ENCODE data around the gene GAL3ST3.

DNA sequence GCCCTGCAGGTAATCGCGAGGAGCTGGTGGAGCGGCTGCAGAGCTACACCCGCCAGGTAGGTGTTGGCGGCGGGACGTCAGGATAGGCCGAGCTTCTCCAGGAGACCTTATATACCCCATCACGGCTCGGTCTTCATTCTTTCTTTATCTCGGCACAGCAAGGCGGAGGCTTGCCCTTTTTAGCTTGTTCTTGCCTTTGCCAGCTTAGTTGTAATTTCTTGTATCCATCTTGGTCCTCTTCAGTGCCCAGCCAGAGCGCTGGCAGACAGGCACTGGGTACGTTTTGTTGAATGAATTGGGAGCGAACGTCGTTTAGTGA lies 3.7 kb upstream of the GAL3ST3 start:
- TF ChIP-seq, protein P1, sequence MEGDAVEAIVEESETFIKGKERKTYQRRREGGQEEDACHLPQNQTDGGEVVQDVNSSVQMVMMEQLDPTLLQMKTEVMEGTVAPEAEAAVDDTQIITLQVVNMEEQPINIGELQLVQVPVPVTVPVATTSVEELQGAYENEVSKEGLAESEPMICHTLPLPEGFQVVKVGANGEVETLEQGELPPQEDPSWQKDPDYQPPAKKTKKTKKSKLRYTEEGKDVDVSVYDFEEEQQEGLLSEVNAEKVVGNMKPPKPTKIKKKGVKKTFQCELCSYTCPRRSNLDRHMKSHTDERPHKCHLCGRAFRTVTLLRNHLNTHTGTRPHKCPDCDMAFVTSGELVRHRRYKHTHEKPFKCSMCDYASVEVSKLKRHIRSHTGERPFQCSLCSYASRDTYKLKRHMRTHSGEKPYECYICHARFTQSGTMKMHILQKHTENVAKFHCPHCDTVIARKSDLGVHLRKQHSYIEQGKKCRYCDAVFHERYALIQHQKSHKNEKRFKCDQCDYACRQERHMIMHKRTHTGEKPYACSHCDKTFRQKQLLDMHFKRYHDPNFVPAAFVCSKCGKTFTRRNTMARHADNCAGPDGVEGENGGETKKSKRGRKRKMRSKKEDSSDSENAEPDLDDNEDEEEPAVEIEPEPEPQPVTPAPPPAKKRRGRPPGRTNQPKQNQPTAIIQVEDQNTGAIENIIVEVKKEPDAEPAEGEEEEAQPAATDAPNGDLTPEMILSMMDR (conservative IDR thresholded peaks at IDR 0.05; ENCODE audit: low read depth, low read length): no peak
- no peak for TF ChIP-seq EZH2 (IDR thresholded peaks at IDR 0.05; ENCODE audit: borderline replicate concordance, low read depth, low read length, poor library complexity, severe bottlenecking)
